Measurements from ENCODE around the gene DNAAF5.

The DNAAF5 gene

DNA sequence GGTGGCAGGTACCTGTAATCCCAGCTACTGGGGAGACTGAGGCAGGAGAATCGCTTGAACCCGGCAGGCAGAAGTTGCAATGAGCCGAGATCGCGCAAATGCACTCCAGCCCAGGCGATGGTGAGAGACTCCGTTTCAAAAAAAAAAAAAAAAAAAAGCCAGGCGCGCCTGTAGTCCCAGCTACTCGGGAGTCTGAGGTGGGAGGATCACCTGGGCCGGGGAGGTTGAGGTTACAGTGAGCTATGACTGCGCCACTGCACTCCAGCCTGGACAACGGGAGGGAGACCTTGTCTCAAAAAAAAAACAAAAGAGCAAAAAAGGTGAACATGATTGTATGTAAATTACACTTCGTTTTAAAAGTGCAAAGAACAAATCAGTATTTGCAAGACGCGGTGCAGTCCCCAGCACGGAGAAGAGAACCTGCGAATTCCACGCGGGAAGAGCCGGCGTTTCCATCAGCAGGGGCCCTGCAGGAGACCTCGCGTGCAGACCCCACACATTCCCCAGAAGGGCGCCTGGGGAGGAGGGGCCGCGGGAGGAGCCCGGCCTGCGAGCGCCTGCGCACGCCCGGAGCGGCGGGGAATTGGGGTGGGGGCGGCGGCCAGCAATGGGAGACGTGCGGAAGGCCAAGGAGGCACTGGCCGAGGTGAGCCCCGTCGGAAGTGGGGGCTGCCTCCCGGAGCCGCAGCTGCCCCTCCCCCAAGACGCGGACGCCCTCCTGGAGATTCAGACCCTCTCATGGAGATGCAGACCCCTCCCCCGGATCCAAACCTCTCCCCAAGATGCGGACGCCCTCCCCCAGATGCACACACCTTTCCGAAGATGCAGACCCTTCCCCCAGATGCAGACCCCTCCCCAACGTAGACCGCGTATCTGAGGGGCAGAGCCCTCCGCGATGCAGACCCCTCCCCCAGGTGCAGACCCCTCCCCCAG is 89.1 kb downstream of the DNAAF5 start:
- no peak for TF ChIP-seq GATA1 (IDR thresholded peaks at IDR 0.05; ENCODE audit: low read depth, low read length)
- DNase-seq: peak; percentile 52

GRCh38 chr7:816300-816750 is 89.8 kb downstream of the DNAAF5 start:
- no peak for TF ChIP-seq GATA1 (IDR thresholded peaks at IDR 0.05; ENCODE audit: low read depth, low read length)
- no peak for TF ChIP-seq POLR2A (IDR thresholded peaks at IDR 0.05; ENCODE audit: low read length)
- DNase-seq: peak; percentile 97 to 98

DNA sequence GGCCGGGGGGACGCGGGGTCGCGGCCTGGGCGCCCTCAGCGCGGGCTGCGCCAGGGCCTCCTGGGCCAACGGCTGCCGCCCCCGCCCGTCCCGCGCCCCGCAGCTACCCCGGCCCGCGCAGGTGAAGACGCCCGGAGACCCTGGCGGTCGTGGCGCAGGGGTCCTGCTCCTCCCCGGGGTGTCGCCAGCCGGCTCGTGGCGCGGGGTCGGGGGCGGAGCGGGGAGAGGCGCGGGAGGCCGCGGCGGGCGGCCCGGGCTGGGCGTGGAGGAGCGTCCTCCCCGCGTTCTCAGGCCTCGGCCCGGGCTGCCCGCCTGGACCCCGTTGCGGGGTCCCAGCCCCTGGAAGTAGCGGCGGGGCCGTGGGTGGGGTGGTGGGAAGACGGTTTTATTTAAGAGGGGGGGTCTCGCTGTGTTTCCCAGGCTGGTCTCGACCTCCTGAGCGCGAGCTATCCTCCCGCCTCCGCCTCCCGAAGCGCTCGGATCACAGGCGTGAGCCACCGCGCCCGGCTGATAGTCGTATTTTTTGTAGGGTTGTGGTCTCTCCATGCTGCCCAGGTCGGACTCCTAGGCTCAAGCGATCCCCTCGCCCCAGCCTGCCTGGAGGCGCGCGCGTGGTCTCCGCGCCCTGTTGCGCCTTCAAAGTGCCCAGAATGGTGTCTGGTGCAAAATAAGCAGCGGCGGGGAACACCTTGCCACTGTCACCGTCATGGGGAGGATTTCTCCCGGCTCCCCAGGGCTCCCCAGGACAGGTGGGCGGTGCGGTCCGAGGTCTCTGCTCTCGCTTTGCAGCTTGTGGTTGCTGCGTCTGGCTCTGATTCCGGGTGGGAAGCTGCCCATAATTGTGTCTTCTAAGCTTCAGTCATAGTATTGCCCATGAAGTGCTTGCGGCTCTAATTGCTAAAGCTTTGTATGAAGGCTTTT is 90.5 kb downstream of the DNAAF5 start:
- peak; percentile 56 to 69 for DNase-seq

DNA sequence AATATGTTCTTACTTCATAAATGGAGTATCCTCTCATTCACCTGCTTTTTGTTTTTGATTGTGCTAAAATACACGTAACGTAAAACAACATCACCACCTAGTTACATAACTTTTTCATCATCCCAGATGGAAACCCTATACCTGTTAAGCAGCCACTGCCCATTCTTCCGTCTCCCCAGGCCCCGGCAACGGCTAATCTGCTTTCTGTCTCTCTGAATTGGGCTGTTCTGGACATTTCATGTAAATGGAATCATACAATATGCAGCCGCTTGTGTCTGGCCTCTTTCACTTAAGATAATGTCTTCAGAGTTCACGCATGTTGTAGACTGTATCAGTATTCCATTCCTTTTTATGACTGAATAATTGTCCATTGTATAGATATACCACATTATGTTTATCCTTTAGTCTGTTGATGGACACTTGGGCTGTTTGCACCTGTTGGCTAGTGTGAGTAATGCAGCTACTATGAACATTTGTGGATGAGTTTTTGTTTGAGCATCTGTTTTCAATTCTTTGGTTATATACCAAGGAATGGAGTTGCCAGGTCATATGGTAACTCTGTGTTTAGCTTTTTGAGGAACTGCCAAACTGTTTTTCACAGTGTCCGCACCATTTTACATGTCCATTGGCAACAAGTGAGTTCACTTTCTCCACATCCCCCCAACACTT is 91.7 kb downstream of the DNAAF5 start:
- peak; percentile 48 to 53 for DNase-seq
- no peak for TF ChIP-seq GATA1 (IDR thresholded peaks at IDR 0.05; ENCODE audit: low read depth, low read length)
- no peak for TF ChIP-seq POLR2A (IDR thresholded peaks at IDR 0.05; ENCODE audit: low read length)

More for the DNA sequence above, 90.5 kb downstream of the DNAAF5 start:
- TF ChIP-seq POLR2A (IDR thresholded peaks at IDR 0.05; ENCODE audit: low read length): no peak
- TF ChIP-seq GATA1 (IDR thresholded peaks at IDR 0.05; ENCODE audit: low read depth, low read length): no peak

DNA sequence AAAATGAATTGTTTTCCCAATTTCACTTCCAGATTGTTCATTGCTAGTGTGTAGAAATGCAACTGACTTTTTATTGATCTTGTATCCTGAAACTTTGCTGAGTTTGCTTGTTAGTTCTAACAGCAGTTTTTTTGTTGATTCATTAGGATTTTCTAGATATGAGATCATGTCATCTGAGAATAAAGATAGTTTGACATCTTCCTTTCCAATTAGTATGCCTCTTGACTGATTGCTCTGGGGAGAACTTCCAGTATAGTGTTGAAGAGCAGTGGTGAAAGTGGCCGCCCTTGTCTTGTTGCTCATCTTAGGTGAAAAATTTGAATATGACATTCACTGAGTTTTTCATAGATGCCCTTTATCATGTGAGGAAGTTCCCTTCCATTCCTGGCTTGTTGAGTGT is 93.8 kb downstream of the DNAAF5 start:
- TF ChIP-seq POLR2A (IDR thresholded peaks at IDR 0.05; ENCODE audit: low read length) (no peak), GATA1 (IDR thresholded peaks at IDR 0.05; ENCODE audit: low read depth, low read length) (no peak)
- DNase-seq: no peak

DNA sequence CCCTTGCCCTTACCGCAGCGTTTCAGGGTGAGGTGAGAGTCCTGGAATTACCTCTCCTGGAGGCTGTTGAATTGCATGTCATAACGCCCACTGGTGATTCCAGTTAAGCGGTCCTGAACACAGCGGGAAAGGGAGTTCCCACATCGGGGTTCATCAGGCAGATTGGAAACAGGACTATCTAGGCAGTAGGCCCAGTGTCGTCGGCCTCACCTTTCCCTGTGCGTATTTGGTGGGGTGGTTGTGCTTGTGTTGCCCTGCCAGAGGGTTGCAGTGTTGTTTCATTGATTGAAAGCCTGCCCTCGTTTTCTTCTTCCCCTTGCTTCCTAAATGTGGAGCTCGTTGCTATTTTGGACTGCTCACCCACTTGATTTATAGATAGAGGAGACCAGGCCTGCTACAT is 95.2 kb downstream of the DNAAF5 start:
- no peak for TF ChIP-seq POLR2A (IDR thresholded peaks at IDR 0.05; ENCODE audit: low read length)
- TF ChIP-seq GATA1 (IDR thresholded peaks at IDR 0.05; ENCODE audit: low read depth, low read length): no peak
- DNase-seq: no peak

GRCh38 chr7:822692-823276 is 96.3 kb downstream of the DNAAF5 start:
- TF ChIP-seq POLR2A (IDR thresholded peaks at IDR 0.05; ENCODE audit: low read length) (no peak), GATA1 (IDR thresholded peaks at IDR 0.05; ENCODE audit: low read depth, low read length) (no peak)
- no peak for DNase-seq

DNA sequence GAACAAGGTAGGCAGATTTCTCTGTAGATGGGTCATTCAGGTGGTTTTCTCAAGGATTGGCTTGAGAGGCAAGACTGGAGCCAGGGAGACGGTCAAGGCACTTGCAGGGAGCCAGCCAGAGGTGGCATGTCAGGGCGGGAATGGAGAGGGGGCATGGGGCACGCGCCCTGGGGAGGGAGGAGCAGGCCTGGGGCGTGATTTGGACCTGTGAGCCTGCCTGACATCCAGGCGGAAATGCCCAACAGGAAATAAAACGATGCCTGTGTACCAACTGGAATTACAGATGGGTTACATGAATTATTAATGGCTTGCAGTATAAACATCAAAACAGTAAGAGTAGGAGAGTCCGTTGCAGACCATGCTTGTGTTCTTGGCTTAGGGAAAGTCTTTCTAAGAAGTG is 97.2 kb downstream of the DNAAF5 start:
- TF ChIP-seq POLR2A (IDR thresholded peaks at IDR 0.05; ENCODE audit: low read length): no peak
- no peak for TF ChIP-seq GATA1 (IDR thresholded peaks at IDR 0.05; ENCODE audit: low read depth, low read length)
- DNase-seq: no peak

- no peak for DNase-seq
- no peak for TF ChIP-seq GATA1 (IDR thresholded peaks at IDR 0.05; ENCODE audit: low read depth, low read length)
- TF ChIP-seq POLR2A (IDR thresholded peaks at IDR 0.05; ENCODE audit: low read length): no peak
Observed at GRCh38 chr7:824081-824480, 97.6 kb downstream of the DNAAF5 start.

DNA sequence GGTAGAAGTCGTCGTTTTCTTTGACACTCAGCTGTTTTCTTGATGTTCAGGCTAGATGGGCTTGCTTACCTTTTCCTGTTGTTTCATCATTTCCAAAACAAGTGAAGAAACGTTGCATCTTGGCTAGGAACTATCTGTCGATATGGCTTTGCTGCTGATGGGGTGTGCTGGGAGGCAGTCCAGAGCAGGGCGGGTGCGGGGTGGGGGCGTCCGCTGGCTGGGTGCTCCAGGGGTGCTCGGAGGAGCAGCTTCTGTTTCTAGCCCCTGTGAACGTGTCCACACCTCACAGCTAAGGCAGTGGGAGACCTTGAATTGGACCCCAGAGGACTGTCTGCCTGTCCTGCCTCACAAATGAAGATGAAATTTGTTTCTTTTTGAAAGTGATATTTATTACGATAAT is 98.2 kb downstream of the DNAAF5 start:
- DNase-seq: peak in 1 of 2 experiments; percentile 37
- TF ChIP-seq GATA1 (IDR thresholded peaks at IDR 0.05; ENCODE audit: low read depth, low read length) (no peak), POLR2A (IDR thresholded peaks at IDR 0.05; ENCODE audit: low read length) (no peak)

GRCh38 chr7:825386-825785 is 98.9 kb downstream of the DNAAF5 start:
- TF ChIP-seq GATA1 (IDR thresholded peaks at IDR 0.05; ENCODE audit: low read depth, low read length) (no peak), POLR2A (IDR thresholded peaks at IDR 0.05; ENCODE audit: low read length) (no peak)
- no peak for DNase-seq

GRCh38 chr7:826230-826917 is 99.9 kb downstream of the DNAAF5 start:
- DNase-seq: no peak
- TF ChIP-seq GATA1 (IDR thresholded peaks at IDR 0.05; ENCODE audit: low read depth, low read length): no peak
- no peak for TF ChIP-seq POLR2A (IDR thresholded peaks at IDR 0.05; ENCODE audit: low read length)
